Psoas muscle (tissue), 8 donors: ENCODE measurements around the gene DAPL1. TPM values are rescaled to one million over a fixed set of nuclear protein-coding genes. Genes with fewer than 3 reads are reported as not detected.

Experiments
- ATAC-seq, 4 donors: fragments of 200-7000 bp; cut with Tn5 transposase; one replicate each; pipeline ENCODE4 v1.9.1; 2020; ENCODE audit warnings: moderate library complexity in 3 of 4, mild to moderate bottlenecking in 2 of 4
- DNase-seq, 2 donors: peaks; one replicate each; pipeline ENCODE4 v3.0.0-alpha.2; 2020
- H3K27ac ChIP-seq: fragments of 200-600 bp; one replicate; pipeline ENCODE4 v1.8.0; 2022
- H3K27me3 ChIP-seq, 3 donors: fragments of 200-600 bp in 1 of 3; one replicate each; pipeline versions ENCODE4 v1.6.1 to v1.8.0; 2013 to 2022; ENCODE audit warnings: low read length in 2 of 3, mild to moderate bottlenecking in 2 of 3, moderate library complexity in 1 of 3; ENCODE audit not compliant: insufficient read depth in 3 of 3
- H3K36me3 ChIP-seq, 2 donors: fragments of 200-600 bp in 1 of 2; one replicate each; pipeline versions ENCODE4 v1.6.1 to v1.8.0; 2013 to 2022; ENCODE audit warnings: low read depth in 1 of 2, mild to moderate bottlenecking in 1 of 2, moderate library complexity in 1 of 2; ENCODE audit not compliant: insufficient read depth in 1 of 2
- H3K4me1 ChIP-seq: fragments of 200-600 bp; one replicate; pipeline ENCODE4 v1.8.0; 2022
- H3K4me3 ChIP-seq: fragments of 200-600 bp; one replicate; pipeline ENCODE4 v1.8.0; 2022; ENCODE audit warnings: mild to moderate bottlenecking
- H3K9me3 ChIP-seq: fragments of 200-600 bp; one replicate; pipeline ENCODE4 v1.8.0; 2022
- CTCF ChIP-seq: fragments of 200-600 bp; IDR thresholded peaks from one replicate; pipeline ENCODE4 v1.8.0; 2022; ENCODE audit warnings: antibody characterized with exemption
- WGBS, 3 donors: extraction: QIAGEN DNeasy Blood & Tissue Kit; methylation state at CpG; one replicate each; pipeline versions ENCODE4 v1.1.6 to v1.1.7; 2013; 5-methylcytosine and 5-hydroxymethylcytosine counted together
- intact Hi-C, 2 donors: fragments of 100-400 bp; cut with DNase I; formaldehyde crosslinking; loops; one replicate each; pipeline versions ENCODE4 v1.11.0 to v1.14.2; 2022
- long read RNA-seq, 2 donors: library from polyadenylated mRNA; unstranded; transcript quantifications; one replicate each; pipeline ENCODE4 v2.0.0, GENCODE V29; 2021
- polyA plus RNA-seq, 3 donors: library from polyadenylated mRNA; stranded (reverse); fragments of 200-250 nt; gene quantifications; one replicate each; pipeline ENCODE4 v1.2.3, GENCODE V29; 2013
- total RNA-seq, 4 donors: library from RNA; stranded (reverse); fragmentation: NEBNext Ultra II Directional in 2 of 4; extraction: Animal tissue kit (Norgen Biotek cat#: 25700) in 2 of 4; gene quantifications; one replicate each; pipeline versions ENCODE4 v1.2.1 to v1.2.4, GENCODE V29; 2021 to 2023
- donor health status: healthy with polysubstance abuse.
- donor health status: DM: no; HTN: no; CAD: no; lungs with moderate emphysema.
- donor health status: Bipolar disorder and iron deficiency.
- donor health status: healthy.
- donor health status: DM: yes; HTN: yes; CAD: no.
- donor health status: DM: no; HTN: no; CAD: no.
- donor health status: DM: no; HTN: no; CAD: no.
- donor health status: DM: yes; HTN: yes; CAD: no.

The DAPL1 gene
- not detected for total RNA-seq
- polyA plus RNA-seq = not detected
- long read RNA-seq, donor 1 = 0 reads
- long read RNA-seq, donor 2 = 0 reads

GRCh38 chr2:158795195-158795924 lies at the start of gene DAPL1:
TSS of gene DAPL1 (plus strand) at chr2:158795317. CDS start at chr2:158795373, 56 bp downstream.
- ATAC-seq (no peak), DNase-seq (no peak)
- H3K27me3 ChIP-seq = peaks cover 0 to 7% (median 0%) of the 10 kb centered on the region in 3 donors
- H3K36me3 ChIP-seq = no peaks in the 10 kb centered on the region
- WGBS, 3 donors = 18 to 26% (median 24%) methylated on average over 10 of the region's 10 CpGs
- H3K4me3 ChIP-seq = no peak within 1 kb of the TSS
- intact Hi-C loops = no loop called here
- no peaks in the 10 kb centered on the region for H3K9me3 ChIP-seq
- no peak within 1 kb of the TSS for H3K27ac ChIP-seq
- H3K4me1 ChIP-seq = no peaks in the 10 kb centered on the region
- no peak for TF ChIP-seq CTCF

DNA sequence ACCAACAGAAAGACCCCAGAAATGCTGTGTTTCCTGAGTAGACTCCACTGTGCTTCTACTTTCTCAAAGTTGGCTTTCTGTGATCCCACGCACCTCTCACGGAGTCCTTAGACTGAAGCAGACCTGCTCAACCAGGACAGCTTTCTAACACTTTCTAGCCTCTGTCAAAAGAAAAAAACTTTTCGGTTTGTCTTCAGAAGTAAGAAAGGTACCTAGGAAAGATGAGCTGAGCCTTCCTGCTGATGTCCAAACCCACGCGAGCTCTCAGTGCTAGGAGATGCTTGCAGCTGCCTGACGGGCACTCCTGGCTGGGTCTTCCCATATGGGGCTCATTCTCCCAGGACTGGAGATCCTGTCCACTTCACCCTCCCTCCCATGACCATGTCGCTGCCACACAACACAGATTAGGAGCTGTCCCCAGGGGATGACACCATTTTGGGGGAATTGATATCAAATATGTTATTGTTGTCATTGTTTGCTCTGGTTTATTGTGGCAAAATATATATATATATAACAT lies 49.2 kb upstream of the DAPL1 start:
- Histone ChIP-seq H3K4me1 (no peaks in the 10 kb centered on the region), H3K36me3 (no peaks in the 10 kb centered on the region), H3K27ac (no peak overlapping the region), H3K9me3 (no peaks in the 10 kb centered on the region), H3K27me3 (peaks cover 0 to 4% (median 1%) of the 10 kb centered on the region in 3 donors), H3K4me3 (no peak overlapping the region)
- no peak for TF ChIP-seq CTCF
- intact Hi-C loops = no loop called here
- DNase-seq (no peak), ATAC-seq (no peak)
- WGBS, 3 donors = 66 to 69% (median 69%) methylated on average over 7 of the region's 7 CpGs

- no peak overlapping the region for H3K4me3 ChIP-seq
- no peak for DNase-seq
- no peaks in the 10 kb centered on the region for H3K36me3 ChIP-seq
- no peaks in the 10 kb centered on the region for H3K9me3 ChIP-seq
- no peak overlapping the region for H3K27ac ChIP-seq
- intact Hi-C loops = no loop called here
- ATAC-seq = no peak
- no peaks in the 10 kb centered on the region for H3K4me1 ChIP-seq
- peaks cover 0 to 4% (median 1%) of the 10 kb centered on the region in 3 donors for H3K27me3 ChIP-seq
- 72 to 85% (median 81%) methylated on average over 6 of the region's 6 CpGs for WGBS, 3 donors
- TF ChIP-seq CTCF = no peak
Measured at GRCh38 chr2:158746488-158746887, 48.6 kb upstream of the DAPL1 start.

GRCh38 chr2:158747281-158747680 lies 47.8 kb upstream of the DAPL1 start:
- Histone ChIP-seq H3K9me3 (no peaks in the 10 kb centered on the region), H3K36me3 (no peaks in the 10 kb centered on the region), H3K27me3 (peaks cover 0 to 4% (median 1%) of the 10 kb centered on the region in 3 donors), H3K4me3 (no peak overlapping the region), H3K4me1 (no peaks in the 10 kb centered on the region), H3K27ac (no peak overlapping the region)
- DNase-seq = no peak
- no peak for ATAC-seq
- WGBS, 3 donors = 86 to 92% (median 88%) methylated on average over 2 of the region's 2 CpGs
- intact Hi-C loops = no loop called here
- no peak for TF ChIP-seq CTCF
